Measurements from ENCODE around the gene GABRB3.

GRCh38 chr15:26691249-26691648, 81.6 kb downstream of the GABRB3 start:
- no peak for TF ChIP-seq CTCF (IDR thresholded peaks at IDR 0.05)
- no peak for TF ChIP-seq POLR2A (IDR thresholded peaks at IDR 0.05)
